Testis (tissue), 2 donors: ENCODE results near the gene ODC1.

Source experiments
- POLR2A ChIP-seq: fragments of 450-650 bp; IDR thresholded peaks from one replicate; pipeline ENCODE4 v1.6.1; 2017; ENCODE audit warnings: antibody characterized with exemption, mild to moderate bottlenecking, moderate library complexity
- TF ChIP-seq, protein P1 (sequence below), 3 experiments: fragments of 450-650 bp in 2 of 3; fragments of 200-600 bp in 1 of 3; sonication (generic) in 1 of 3; IDR thresholded peaks; one replicate each; pipeline ENCODE4 v1.5.1; 2016 to 2019; ENCODE audit warnings: antibody characterized with exemption in 3 of 3, mild to moderate bottlenecking in 2 of 3, moderate library complexity in 1 of 3

DNA sequence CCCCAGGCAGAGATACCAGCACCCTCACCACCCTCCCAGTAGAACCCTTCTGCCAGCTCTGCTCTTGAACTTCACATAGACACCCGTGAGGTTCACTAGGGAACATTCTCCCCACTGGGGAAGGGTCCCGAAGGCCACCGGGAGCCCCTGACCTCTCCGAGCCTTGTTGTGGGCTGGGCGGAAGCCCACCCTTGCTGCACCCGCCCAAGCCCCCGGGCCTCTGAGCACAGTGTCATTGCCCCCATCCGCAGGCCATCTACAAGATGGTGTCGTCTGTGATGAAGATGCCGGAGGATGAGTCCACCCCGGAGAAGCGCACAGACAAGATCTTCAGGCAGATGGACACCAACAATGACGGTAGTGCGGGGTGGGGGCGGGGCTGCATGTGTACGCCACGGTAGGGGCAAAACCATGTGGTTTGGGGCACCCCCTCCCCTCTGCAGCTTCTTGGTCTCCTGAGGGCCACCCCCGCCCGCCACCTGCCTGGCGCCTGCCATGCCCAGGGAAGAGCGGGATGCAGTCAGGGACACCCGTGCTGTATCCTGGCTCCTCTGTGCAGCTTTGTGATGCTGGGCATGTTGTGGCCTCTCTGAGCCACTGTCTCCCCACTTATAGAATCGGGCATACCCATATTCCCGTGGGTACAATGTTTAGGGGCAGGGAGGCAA, 25.3 kb downstream of the ODC1 start:
- TF ChIP-seq, protein P1, sequence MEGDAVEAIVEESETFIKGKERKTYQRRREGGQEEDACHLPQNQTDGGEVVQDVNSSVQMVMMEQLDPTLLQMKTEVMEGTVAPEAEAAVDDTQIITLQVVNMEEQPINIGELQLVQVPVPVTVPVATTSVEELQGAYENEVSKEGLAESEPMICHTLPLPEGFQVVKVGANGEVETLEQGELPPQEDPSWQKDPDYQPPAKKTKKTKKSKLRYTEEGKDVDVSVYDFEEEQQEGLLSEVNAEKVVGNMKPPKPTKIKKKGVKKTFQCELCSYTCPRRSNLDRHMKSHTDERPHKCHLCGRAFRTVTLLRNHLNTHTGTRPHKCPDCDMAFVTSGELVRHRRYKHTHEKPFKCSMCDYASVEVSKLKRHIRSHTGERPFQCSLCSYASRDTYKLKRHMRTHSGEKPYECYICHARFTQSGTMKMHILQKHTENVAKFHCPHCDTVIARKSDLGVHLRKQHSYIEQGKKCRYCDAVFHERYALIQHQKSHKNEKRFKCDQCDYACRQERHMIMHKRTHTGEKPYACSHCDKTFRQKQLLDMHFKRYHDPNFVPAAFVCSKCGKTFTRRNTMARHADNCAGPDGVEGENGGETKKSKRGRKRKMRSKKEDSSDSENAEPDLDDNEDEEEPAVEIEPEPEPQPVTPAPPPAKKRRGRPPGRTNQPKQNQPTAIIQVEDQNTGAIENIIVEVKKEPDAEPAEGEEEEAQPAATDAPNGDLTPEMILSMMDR (IDR thresholded peaks at IDR 0.05), result no peak
- TF ChIP-seq POLR2A, result no peak
